ENCODE measurements around the gene TPCN1. TPM values are rescaled to one million over a fixed set of nuclear protein-coding genes. Genes with fewer than 3 reads are reported as not detected.

The TPCN1 gene
- total RNA-seq, 2 experiments from 2014 or later, result 22.6 to 25.0 TPM

- ChIA-PET POLR2A (interaction anchor here (0.5 to 1.7 kb wide), 9 partner anchors 11 to 230 kb away, joined by 3 to 8 read pairs (median 3); partner anchors contain the start of genes DDX54 and RITA1), CTCF (interaction anchor here (0.7 to 1.1 kb wide), 3 partner anchors 11 to 23 kb away, joined by 3 to 10 read pairs (median 4); partner anchors contain the start of genes DDX54 and RITA1)
Measured at GRCh38 chr12:113208041-113208934, 13.0 kb upstream of the TPCN1 start.

GRCh38 chr12:113211160-113211559 lies 10.1 kb upstream of the TPCN1 start:
- CTCF ChIA-PET, result interaction anchor here (1.1 kb wide), 2 partner anchors 25 to 37 kb away, joined by 3 read pairs; no protein-coding TSS in a partner anchor
- POLR2A ChIA-PET, result no interaction called here

GRCh38 chr12:113214895-113215400 lies 6.3 kb upstream of the TPCN1 start:
- ChIA-PET POLR2A (no interaction called here), CTCF (no interaction called here)

GRCh38 chr12:113216027-113216426 lies 5.2 kb upstream of the TPCN1 start:
- ChIA-PET CTCF (no interaction called here), POLR2A (no interaction called here)

GRCh38 chr12:113220593-113221180 lies 577 bp upstream of the TPCN1 start:
- POLR2A ChIA-PET, result interaction anchor here (0.5 to 2.7 kb wide), 3 partner anchors 23 to 38 kb away, joined by 5 to 13 read pairs (median 5); partner anchors contain the start of genes DDX54 and RITA1
- CTCF ChIA-PET, result no interaction called here

GRCh38 chr12:113221997-113222729 lies 899 bp downstream of the TPCN1 start:
- CTCF ChIA-PET, result interaction anchor here (0.6 to 1.8 kb wide), 3 partner anchors 10 to 26 kb away, joined by 3 to 5 read pairs (median 3); no protein-coding TSS in a partner anchor
- POLR2A ChIA-PET, result interaction anchor here (0.6 to 2.7 kb wide), 10 partner anchors 11 to 1618 kb away, joined by 3 to 13 read pairs (median 4); partner anchors contain the start of genes DDX54, RITA1 and SLC8B1

GRCh38 chr12:113222730-113223531 lies 1.7 kb downstream of the TPCN1 start:
- POLR2A ChIA-PET, result interaction anchor here (0.6 to 2.7 kb wide), 5 partner anchors 9 to 1617 kb away, joined by 3 to 13 read pairs (median 4); partner anchors contain the start of genes DDX54 and RITA1
- CTCF ChIA-PET, result interaction anchor here (0.6 to 1.8 kb wide), 2 partner anchors 10 to 27 kb away, joined by 3 to 5 read pairs; no protein-coding TSS in a partner anchor

GRCh38 chr12:113224955-113225354 lies 3.7 kb downstream of the TPCN1 start:
- ChIA-PET CTCF (no interaction called here), POLR2A (no interaction called here)

GRCh38 chr12:113226696-113227568 lies 5.7 kb downstream of the TPCN1 start:
- ChIA-PET CTCF (interaction anchor here (0.5 to 0.9 kb wide), 2 partner anchors 19 to 122 kb away, joined by 3 read pairs; no protein-coding TSS in a partner anchor), POLR2A (interaction anchor here (0.7 kb wide), 1 partner anchor 267 kb away, joined by 3 read pairs; no protein-coding TSS in a partner anchor)

GRCh38 chr12:113227686-113228391 lies 6.6 kb downstream of the TPCN1 start:
- CTCF ChIA-PET, result interaction anchor here (0.5 kb wide), 1 partner anchor 123 kb away, joined by 3 read pairs; no protein-coding TSS in a partner anchor
- POLR2A ChIA-PET, result no interaction called here

GRCh38 chr12:113228394-113229028 lies 7.2 kb downstream of the TPCN1 start:
- POLR2A ChIA-PET, result no interaction called here
- CTCF ChIA-PET, result interaction anchor here (0.5 kb wide), 1 partner anchor 194 kb away, joined by 3 read pairs; the partner anchor contains the start of gene SDSL

GRCh38 chr12:113230315-113231234 lies 9.3 kb downstream of the TPCN1 start:
- POLR2A ChIA-PET, result interaction anchor here (0.6 kb wide), 1 partner anchor 177 kb away, joined by 3 read pairs; no protein-coding TSS in a partner anchor
- CTCF ChIA-PET, result interaction anchor here (0.6 kb wide), 1 partner anchor 66 kb away, joined by 3 read pairs; no protein-coding TSS in a partner anchor

- CTCF ChIA-PET, result interaction anchor here (0.6 to 0.7 kb wide), 2 partner anchors 10 to 67 kb away, joined by 3 read pairs; partner anchors contain the start of gene TPCN1
Measured at GRCh38 chr12:113231235-113232088, 10.2 kb downstream of the TPCN1 start.

More at GRCh38 chr12:113231235-113232088, 10.2 kb downstream of the TPCN1 start:
- POLR2A ChIA-PET, result no interaction called here

Data from activated CD8-positive, alpha-beta memory T cell treated with anti-CD3 and anti-CD28 coated beads for 36 hours (primary cell).